Upper lobe of left lung (tissue), 4 donors: ENCODE data around the gene SYT12.

Experiments
- EP300 ChIP-seq, 4 donors: sonication (generic); formaldehyde crosslinking; IDR thresholded peaks; one replicate each; pipeline ENCODE4 v1.5.1; 2017; ENCODE audit warnings: antibody characterized with exemption in 4 of 4, control low read depth in 2 of 4
- POLR2A ChIP-seq, 4 donors: fragments of 450-650 bp; IDR thresholded peaks; one replicate each; pipeline ENCODE4 v1.5.1; 2016 to 2017; ENCODE audit warnings: antibody characterized with exemption in 4 of 4, mild to moderate bottlenecking in 2 of 4
- POLR2AphosphoS5 ChIP-seq, 2 donors: sonication (generic); formaldehyde crosslinking; IDR thresholded peaks; one replicate each; pipeline ENCODE4 v1.5.1; 2017; ENCODE audit warnings: antibody characterized with exemption in 2 of 2
- TF ChIP-seq, protein P1 (sequence below), 6 experiments: fragments of 450-650 bp in 4 of 6; fragments of 200-600 bp in 2 of 6; sonication (generic) in 2 of 6; IDR thresholded peaks; one replicate each; pipeline ENCODE4 v1.5.1; 2016 to 2019; ENCODE audit warnings: antibody characterized with exemption in 6 of 6

- TF ChIP-seq, protein P1, sequence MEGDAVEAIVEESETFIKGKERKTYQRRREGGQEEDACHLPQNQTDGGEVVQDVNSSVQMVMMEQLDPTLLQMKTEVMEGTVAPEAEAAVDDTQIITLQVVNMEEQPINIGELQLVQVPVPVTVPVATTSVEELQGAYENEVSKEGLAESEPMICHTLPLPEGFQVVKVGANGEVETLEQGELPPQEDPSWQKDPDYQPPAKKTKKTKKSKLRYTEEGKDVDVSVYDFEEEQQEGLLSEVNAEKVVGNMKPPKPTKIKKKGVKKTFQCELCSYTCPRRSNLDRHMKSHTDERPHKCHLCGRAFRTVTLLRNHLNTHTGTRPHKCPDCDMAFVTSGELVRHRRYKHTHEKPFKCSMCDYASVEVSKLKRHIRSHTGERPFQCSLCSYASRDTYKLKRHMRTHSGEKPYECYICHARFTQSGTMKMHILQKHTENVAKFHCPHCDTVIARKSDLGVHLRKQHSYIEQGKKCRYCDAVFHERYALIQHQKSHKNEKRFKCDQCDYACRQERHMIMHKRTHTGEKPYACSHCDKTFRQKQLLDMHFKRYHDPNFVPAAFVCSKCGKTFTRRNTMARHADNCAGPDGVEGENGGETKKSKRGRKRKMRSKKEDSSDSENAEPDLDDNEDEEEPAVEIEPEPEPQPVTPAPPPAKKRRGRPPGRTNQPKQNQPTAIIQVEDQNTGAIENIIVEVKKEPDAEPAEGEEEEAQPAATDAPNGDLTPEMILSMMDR (IDR thresholded peaks at IDR 0.05), result no peak
- no peak for TF ChIP-seq POLR2AphosphoS5 (IDR thresholded peaks at IDR 0.05)
- TF ChIP-seq EP300 (IDR thresholded peaks at IDR 0.05), result no peak
- no peak for TF ChIP-seq POLR2A (IDR thresholded peaks at IDR 0.05)
These were observed 20.8 kb downstream of the SYT12 start for GRCh38 chr11:67043572-67044349.
